ENCODE data around the gene TECR.

The TECR gene, protein sequence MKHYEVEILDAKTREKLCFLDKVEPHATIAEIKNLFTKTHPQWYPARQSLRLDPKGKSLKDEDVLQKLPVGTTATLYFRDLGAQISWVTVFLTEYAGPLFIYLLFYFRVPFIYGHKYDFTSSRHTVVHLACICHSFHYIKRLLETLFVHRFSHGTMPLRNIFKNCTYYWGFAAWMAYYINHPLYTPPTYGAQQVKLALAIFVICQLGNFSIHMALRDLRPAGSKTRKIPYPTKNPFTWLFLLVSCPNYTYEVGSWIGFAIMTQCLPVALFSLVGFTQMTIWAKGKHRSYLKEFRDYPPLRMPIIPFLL

GRCh38 chr19:14529254-14530004 is at the start of gene TECR:
TSS of gene TECR (plus strand) at chr19:14529594. CDS start at chr19:14529697, 103 bp downstream.
- Histone ChIP-seq H3F3A (ENCODE audit: insufficient read depth, low read length) (no peaks in the 10 kb centered on the region), H3K9ac (ENCODE audit: low read length) (peak within 1 kb of the TSS; percentile 83), H3K79me2 (ENCODE audit: low read length) (peaks cover 44% of the 10 kb centered on the region), H3K36me3 (replicated peaks; ENCODE audit: insufficient read depth, low read length) (no peaks in the 10 kb centered on the region), H4K20me1 (ENCODE audit: insufficient read depth, low read length) (no peaks in the 10 kb centered on the region), H2AFZ (ENCODE audit: low read length) (peak within 1 kb of the TSS; percentile 96), H3K9me3 (replicated peaks; ENCODE audit: insufficient read depth, low read length) (no peaks in the 10 kb centered on the region), H3K4me1 (ENCODE audit: low read length) (0 out of 2 replicates have a peak, but pooled peaks cover 4% of the 10 kb centered on the region), H3K27ac (ENCODE audit: low read length) (peak within 1 kb of the TSS; percentile 78; the same call in 1 of the 2 replicates), H3K9me2 (replicated peaks; ENCODE audit: insufficient read depth, low read length) (no peaks in the 10 kb centered on the region), H3K4me2 (ENCODE audit: low read depth, low read length) (peak within 1 kb of the TSS; percentile 94), H3K4me3 (ENCODE audit: low read length) (peak within 1 kb of the TSS; percentile 100), H3K27me3 (replicated peaks; ENCODE audit: insufficient read depth, low read length) (no peaks in the 10 kb centered on the region)
- TF ChIP-seq EZH2 (optimal IDR thresholded peaks at IDR 0.05; ENCODE audit: low read depth, low read length) (no peak), EZH2phosphoT487 (IDR thresholded peaks at IDR 0.05; ENCODE audit: low read length) (no peak)
- TF ChIP-seq, protein P1, sequence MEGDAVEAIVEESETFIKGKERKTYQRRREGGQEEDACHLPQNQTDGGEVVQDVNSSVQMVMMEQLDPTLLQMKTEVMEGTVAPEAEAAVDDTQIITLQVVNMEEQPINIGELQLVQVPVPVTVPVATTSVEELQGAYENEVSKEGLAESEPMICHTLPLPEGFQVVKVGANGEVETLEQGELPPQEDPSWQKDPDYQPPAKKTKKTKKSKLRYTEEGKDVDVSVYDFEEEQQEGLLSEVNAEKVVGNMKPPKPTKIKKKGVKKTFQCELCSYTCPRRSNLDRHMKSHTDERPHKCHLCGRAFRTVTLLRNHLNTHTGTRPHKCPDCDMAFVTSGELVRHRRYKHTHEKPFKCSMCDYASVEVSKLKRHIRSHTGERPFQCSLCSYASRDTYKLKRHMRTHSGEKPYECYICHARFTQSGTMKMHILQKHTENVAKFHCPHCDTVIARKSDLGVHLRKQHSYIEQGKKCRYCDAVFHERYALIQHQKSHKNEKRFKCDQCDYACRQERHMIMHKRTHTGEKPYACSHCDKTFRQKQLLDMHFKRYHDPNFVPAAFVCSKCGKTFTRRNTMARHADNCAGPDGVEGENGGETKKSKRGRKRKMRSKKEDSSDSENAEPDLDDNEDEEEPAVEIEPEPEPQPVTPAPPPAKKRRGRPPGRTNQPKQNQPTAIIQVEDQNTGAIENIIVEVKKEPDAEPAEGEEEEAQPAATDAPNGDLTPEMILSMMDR (IDR thresholded peaks at IDR 0.05; ENCODE audit: low read length): no peak
- peak; percentile 100 for DNase-seq

DNA sequence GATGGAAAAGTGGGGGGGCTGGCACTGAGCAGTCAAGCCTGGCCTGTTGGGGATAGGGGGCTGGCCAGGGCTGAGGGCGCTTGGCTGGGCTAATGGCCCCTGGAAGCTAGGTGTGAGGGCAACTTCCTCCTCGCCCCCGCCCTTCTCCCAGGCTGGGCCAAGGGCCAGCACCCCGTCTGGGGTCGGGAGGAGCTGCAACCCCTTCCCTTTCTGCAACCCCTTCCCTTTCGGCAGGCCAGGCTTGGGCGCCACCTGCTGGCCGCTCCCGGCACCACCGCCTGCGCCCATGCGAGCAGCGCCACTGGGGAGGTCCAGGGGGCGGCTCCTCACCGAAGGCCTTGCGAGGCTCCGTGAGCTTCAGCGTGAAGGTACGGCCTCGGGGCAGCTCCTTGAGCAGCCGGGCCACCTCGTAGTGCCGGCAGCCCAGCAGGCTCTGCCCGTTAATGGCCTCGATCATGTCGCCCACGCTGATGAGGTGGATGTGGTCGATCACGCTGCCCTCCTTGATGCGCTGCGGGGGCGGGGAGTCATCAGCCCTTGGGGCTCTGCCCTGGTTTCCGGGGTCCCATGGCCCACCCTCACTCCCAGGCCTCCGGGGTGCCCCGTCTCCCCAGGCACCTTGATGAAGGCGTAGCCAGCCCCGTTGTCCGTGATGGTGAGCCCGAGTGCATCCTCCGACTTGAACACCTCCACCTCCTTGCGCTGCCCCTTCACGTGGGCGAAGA is 49.3 kb upstream of the TECR start:
- H3K27ac ChIP-seq (ENCODE audit: low read length): no peak overlapping the region
- H3K4me2 ChIP-seq (ENCODE audit: low read depth, low read length): peak overlapping the region; percentile 44
- no peaks in the 10 kb centered on the region for H3K9me2 ChIP-seq (replicated peaks; ENCODE audit: insufficient read depth, low read length)
- H3K36me3 ChIP-seq (replicated peaks; ENCODE audit: insufficient read depth, low read length): no peaks in the 10 kb centered on the region
- no peaks in the 10 kb centered on the region for H3K4me1 ChIP-seq (ENCODE audit: low read length)
- peak; percentile 31 for DNase-seq
- no peaks in the 10 kb centered on the region for H3F3A ChIP-seq (ENCODE audit: insufficient read depth, low read length)
- peaks cover 26% of the 10 kb centered on the region for H3K27me3 ChIP-seq (replicated peaks; ENCODE audit: insufficient read depth, low read length)
- H3K4me3 ChIP-seq (ENCODE audit: low read length): no peak overlapping the region
- no peaks in the 10 kb centered on the region for H3K9me3 ChIP-seq (replicated peaks; ENCODE audit: insufficient read depth, low read length)
- H3K9ac ChIP-seq (ENCODE audit: low read length): no peak overlapping the region
- H4K20me1 ChIP-seq (ENCODE audit: insufficient read depth, low read length): no peaks in the 10 kb centered on the region
- H3K79me2 ChIP-seq (ENCODE audit: low read length): no peaks in the 10 kb centered on the region
- no peak overlapping the region for H2AFZ ChIP-seq (ENCODE audit: low read length)
- TF ChIP-seq, protein P1 (IDR thresholded peaks at IDR 0.05; ENCODE audit: low read length): peak; percentile 92
- TF ChIP-seq EZH2 (optimal IDR thresholded peaks at IDR 0.05; ENCODE audit: low read depth, low read length): no peak

DNA sequence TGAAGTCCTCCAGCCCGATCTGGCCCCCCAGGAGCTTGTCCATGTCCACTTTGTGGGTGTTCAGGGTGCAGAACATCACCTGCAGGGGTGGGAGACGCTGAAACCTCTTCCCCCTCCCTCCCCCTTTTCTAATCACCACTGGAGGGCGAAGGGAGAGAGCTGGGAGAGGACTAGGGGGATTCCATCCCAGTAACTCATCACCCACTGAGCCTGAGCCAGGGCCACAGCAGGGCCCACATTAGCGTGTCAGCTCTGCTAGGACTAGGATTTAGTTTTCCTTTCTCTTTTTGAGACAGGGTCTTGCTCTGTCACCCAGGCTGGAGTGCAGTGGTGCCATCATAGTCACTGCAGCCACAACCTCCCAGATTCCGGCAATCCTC is 48.7 kb upstream of the TECR start:
- H2AFZ ChIP-seq (ENCODE audit: low read length): no peak overlapping the region
- TF ChIP-seq EZH2phosphoT487 (IDR thresholded peaks at IDR 0.05; ENCODE audit: low read length): no peak
- TF ChIP-seq, protein P1 (IDR thresholded peaks at IDR 0.05; ENCODE audit: low read length): no peak
- no peak for TF ChIP-seq EZH2 (optimal IDR thresholded peaks at IDR 0.05; ENCODE audit: low read depth, low read length)
- no peaks in the 10 kb centered on the region for H3K36me3 ChIP-seq (replicated peaks; ENCODE audit: insufficient read depth, low read length)

More for the DNA sequence above, 48.7 kb upstream of the TECR start:
- H3K9me3 ChIP-seq (replicated peaks; ENCODE audit: insufficient read depth, low read length): no peaks in the 10 kb centered on the region
- H3F3A ChIP-seq (ENCODE audit: insufficient read depth, low read length): no peaks in the 10 kb centered on the region
- H3K27ac ChIP-seq (ENCODE audit: low read length): no peak overlapping the region
- no peaks in the 10 kb centered on the region for H4K20me1 ChIP-seq (ENCODE audit: insufficient read depth, low read length)
- H3K27me3 ChIP-seq (replicated peaks; ENCODE audit: insufficient read depth, low read length): peaks cover 20% of the 10 kb centered on the region
- no peak overlapping the region for H3K4me3 ChIP-seq (ENCODE audit: low read length)
- no peaks in the 10 kb centered on the region for H3K4me1 ChIP-seq (ENCODE audit: low read length)
- no peak overlapping the region for H3K9ac ChIP-seq (ENCODE audit: low read length)
- no peaks in the 10 kb centered on the region for H3K79me2 ChIP-seq (ENCODE audit: low read length)
- no peaks in the 10 kb centered on the region for H3K9me2 ChIP-seq (replicated peaks; ENCODE audit: insufficient read depth, low read length)
- no peak for DNase-seq
- H3K4me2 ChIP-seq (ENCODE audit: low read depth, low read length): no peak overlapping the region

Measured in MM.1S (cell line).